Measurements from ENCODE around the gene SMIM7. TPM values are rescaled to one million over a fixed set of nuclear protein-coding genes. Genes with fewer than 3 reads are reported as not detected.
A peak's percentile ranks its signal among the peaks of the same experiment; 100 is the strongest.

Gene SMIM7
- total RNA-seq, 1 donor from 2014 or later: 110 TPM

DNA sequence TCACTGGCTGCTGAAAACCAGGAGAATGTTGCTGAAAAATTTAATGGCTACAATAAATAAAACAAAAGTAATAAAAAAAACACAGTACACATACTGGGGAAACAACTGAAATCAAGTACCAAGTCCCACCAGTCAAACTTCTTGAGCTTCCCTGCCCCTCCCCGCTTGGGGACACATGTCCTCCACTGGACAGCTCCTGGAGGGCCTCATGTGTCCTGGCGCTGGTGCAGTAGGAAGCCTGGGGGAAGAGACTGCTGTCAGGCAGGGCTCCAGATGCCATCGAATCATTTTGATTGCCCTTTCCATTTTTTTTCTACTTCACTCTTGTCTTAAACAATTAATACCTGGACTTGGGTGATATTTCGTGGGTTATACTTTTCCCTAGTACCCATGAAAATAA is 61.1 kb downstream of the SMIM7 start:
- Mint-ChIP-seq H3K27ac (no peak overlapping the region), H3K27me3 (no peaks in the 10 kb centered on the region), H3K4me1 (peaks cover 59% of the 10 kb centered on the region), H3K9me3 (no peaks in the 10 kb centered on the region), H3K36me3 (ENCODE audit: low read depth) (peaks cover 7% of the 10 kb centered on the region), H3K4me3 (no peak overlapping the region)
- POLR2A ChIA-PET: interaction anchor here (0.6 to 5.5 kb wide), 3 partner anchors 10 to 26 kb away, joined by 3 to 35 read pairs (median 7); no protein-coding TSS in a partner anchor
- intact Hi-C loops (cut with micrococcal nuclease): no loop called here
- no peak for ATAC-seq (ENCODE audit: low read depth)
- CTCF ChIA-PET: interaction anchor here (0.6 kb wide), 1 partner anchor 18 kb away, joined by 3 read pairs; no protein-coding TSS in a partner anchor
- TF ChIP-seq, protein P1, sequence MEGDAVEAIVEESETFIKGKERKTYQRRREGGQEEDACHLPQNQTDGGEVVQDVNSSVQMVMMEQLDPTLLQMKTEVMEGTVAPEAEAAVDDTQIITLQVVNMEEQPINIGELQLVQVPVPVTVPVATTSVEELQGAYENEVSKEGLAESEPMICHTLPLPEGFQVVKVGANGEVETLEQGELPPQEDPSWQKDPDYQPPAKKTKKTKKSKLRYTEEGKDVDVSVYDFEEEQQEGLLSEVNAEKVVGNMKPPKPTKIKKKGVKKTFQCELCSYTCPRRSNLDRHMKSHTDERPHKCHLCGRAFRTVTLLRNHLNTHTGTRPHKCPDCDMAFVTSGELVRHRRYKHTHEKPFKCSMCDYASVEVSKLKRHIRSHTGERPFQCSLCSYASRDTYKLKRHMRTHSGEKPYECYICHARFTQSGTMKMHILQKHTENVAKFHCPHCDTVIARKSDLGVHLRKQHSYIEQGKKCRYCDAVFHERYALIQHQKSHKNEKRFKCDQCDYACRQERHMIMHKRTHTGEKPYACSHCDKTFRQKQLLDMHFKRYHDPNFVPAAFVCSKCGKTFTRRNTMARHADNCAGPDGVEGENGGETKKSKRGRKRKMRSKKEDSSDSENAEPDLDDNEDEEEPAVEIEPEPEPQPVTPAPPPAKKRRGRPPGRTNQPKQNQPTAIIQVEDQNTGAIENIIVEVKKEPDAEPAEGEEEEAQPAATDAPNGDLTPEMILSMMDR (IDR thresholded peaks at IDR 0.05): no peak
- no peak for DNase-seq

DNA sequence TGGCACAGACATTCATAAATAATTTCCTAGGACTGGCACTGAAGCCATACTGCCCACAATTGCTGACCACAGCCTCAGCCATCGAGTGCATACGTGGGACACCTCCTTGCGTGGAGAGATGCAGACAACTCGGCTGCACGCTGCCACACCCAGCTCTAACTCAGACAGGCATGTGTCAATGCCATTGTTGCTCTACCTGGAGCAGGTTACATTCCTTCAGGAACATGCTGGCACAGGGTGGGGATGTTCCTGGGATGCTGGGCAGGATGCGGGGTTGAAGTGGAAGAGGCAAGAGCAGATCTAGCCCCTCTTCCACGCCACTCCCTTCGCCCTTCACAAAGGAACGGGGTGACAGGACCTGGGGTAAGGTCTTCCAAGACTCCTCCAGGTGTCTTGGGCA is 63.5 kb downstream of the SMIM7 start:
- peak overlapping the region; percentile 0 for H3K27ac Mint-ChIP-seq
- TF ChIP-seq, protein P1 (IDR thresholded peaks at IDR 0.05): no peak
- no peak for ATAC-seq (ENCODE audit: low read depth)
- no peaks in the 10 kb centered on the region for H3K9me3 Mint-ChIP-seq
- no peak overlapping the region for H3K4me3 Mint-ChIP-seq
- peaks cover 7% of the 10 kb centered on the region for H3K36me3 Mint-ChIP-seq (ENCODE audit: low read depth)
- intact Hi-C loops (cut with micrococcal nuclease): no loop called here
- peaks cover 77% of the 10 kb centered on the region for H3K4me1 Mint-ChIP-seq
- DNase-seq: no peak
- H3K27me3 Mint-ChIP-seq: no peaks in the 10 kb centered on the region
- CTCF ChIA-PET: no interaction called here
- POLR2A ChIA-PET: interaction anchor here (2.4 to 5.4 kb wide), 2 partner anchors 9 to 13 kb away, joined by 9 to 59 read pairs; no protein-coding TSS in a partner anchor

Other genes with a start within 250 kb of the SMIM7 start
- gene EPS15L1, start 188.2 kb downstream of the SMIM7 start, total RNA-seq: 81.0 and 86.3 TPM in 2 replicates
- not detected in 2 replicates for gene CALR3, start 164.0 kb downstream of the SMIM7 start, total RNA-seq
- gene C19orf44, start 163.8 kb downstream of the SMIM7 start, total RNA-seq: 5.9 and 7.1 TPM in 2 replicates
- 70.9 and 89.3 TPM in 2 replicates for gene CHERP, start 117.7 kb downstream of the SMIM7 start, total RNA-seq
- 41.6 and 51.7 TPM in 2 replicates for gene SLC35E1, start 87.7 kb downstream of the SMIM7 start, total RNA-seq
- gene MED26, start 31.9 kb downstream of the SMIM7 start, total RNA-seq: 32.0 and 36.1 TPM in 2 replicates
- gene TMEM38A, start 995 bp upstream of the SMIM7 start, total RNA-seq: 3.1 and 4.0 TPM in 2 replicates
- gene NWD1, start 59.7 kb upstream of the SMIM7 start, total RNA-seq: 0.02 and 0.04 TPM in 2 replicates
- 63.7 and 73.1 TPM in 2 replicates for gene SIN3B, start 169.3 kb upstream of the SMIM7 start, total RNA-seq
- gene F2RL3, start 228.9 kb upstream of the SMIM7 start, total RNA-seq: 0.58 and 0.83 TPM in 2 replicates

Measured in activated B cell treated with CpG ODN at 0.5 μM for 24 hours (primary cell).